ENCODE measurements around the gene DOCK10.

Gene DOCK10

GRCh38 chr2:225076125-225076524 lies 33.9 kb upstream of the DOCK10 start:
- Mint-ChIP-seq H3K36me3 (ENCODE audit: low read depth) (no peaks in the 10 kb centered on the region), H3K27me3 (ENCODE audit: low read depth, poor library complexity) (peaks cover 7% of the 10 kb centered on the region), H3K4me1 (no peaks in the 10 kb centered on the region), H3K9me3 (no peaks in the 10 kb centered on the region), H3K27ac (no peak overlapping the region), H3K4me3 (no peak overlapping the region)
- TF ChIP-seq CTCF (IDR thresholded peaks at IDR 0.05): no peak
- DNase-seq: no peak

- TF ChIP-seq CTCF (IDR thresholded peaks at IDR 0.05): no peak
- Mint-ChIP-seq H3K9me3 (no peaks in the 10 kb centered on the region), H3K27me3 (ENCODE audit: low read depth, poor library complexity) (peaks cover 7% of the 10 kb centered on the region), H3K4me1 (no peaks in the 10 kb centered on the region), H3K4me3 (no peak overlapping the region), H3K27ac (no peak overlapping the region), H3K36me3 (ENCODE audit: low read depth) (no peaks in the 10 kb centered on the region)
- no peak for DNase-seq
Observed at GRCh38 chr2:225074919-225075681, 32.8 kb upstream of the DOCK10 start.

GRCh38 chr2:225074366-225074765 lies 32.1 kb upstream of the DOCK10 start:
- H3K4me1 Mint-ChIP-seq: no peaks in the 10 kb centered on the region
- DNase-seq: no peak
- H3K36me3 Mint-ChIP-seq (ENCODE audit: low read depth): no peaks in the 10 kb centered on the region
- H3K9me3 Mint-ChIP-seq: no peaks in the 10 kb centered on the region
- no peak overlapping the region for H3K27ac Mint-ChIP-seq
- peaks cover 2% of the 10 kb centered on the region for H3K27me3 Mint-ChIP-seq (ENCODE audit: low read depth, poor library complexity)
- no peak for TF ChIP-seq CTCF (IDR thresholded peaks at IDR 0.05)
- no peak overlapping the region for H3K4me3 Mint-ChIP-seq

GRCh38 chr2:225073198-225073597 lies 30.9 kb upstream of the DOCK10 start:
- H3K4me1 Mint-ChIP-seq: no peaks in the 10 kb centered on the region
- H3K27me3 Mint-ChIP-seq (ENCODE audit: low read depth, poor library complexity): peaks cover 7% of the 10 kb centered on the region
- DNase-seq: no peak
- H3K36me3 Mint-ChIP-seq (ENCODE audit: low read depth): no peaks in the 10 kb centered on the region
- no peak for TF ChIP-seq CTCF (IDR thresholded peaks at IDR 0.05)
- peaks cover 8% of the 10 kb centered on the region for H3K9me3 Mint-ChIP-seq
- H3K4me3 Mint-ChIP-seq: no peak overlapping the region
- no peak overlapping the region for H3K27ac Mint-ChIP-seq

GRCh38 chr2:225072444-225072843 lies 30.2 kb upstream of the DOCK10 start:
- no peak for TF ChIP-seq CTCF (IDR thresholded peaks at IDR 0.05)
- Mint-ChIP-seq H3K4me3 (no peak overlapping the region), H3K4me1 (no peaks in the 10 kb centered on the region), H3K27me3 (ENCODE audit: low read depth, poor library complexity) (peaks cover 11% of the 10 kb centered on the region), H3K36me3 (ENCODE audit: low read depth) (no peaks in the 10 kb centered on the region), H3K9me3 (peaks cover 15% of the 10 kb centered on the region), H3K27ac (no peak overlapping the region)
- no peak for DNase-seq

GRCh38 chr2:225070811-225071210 lies 28.5 kb upstream of the DOCK10 start:
- Mint-ChIP-seq H3K27me3 (ENCODE audit: low read depth, poor library complexity) (peaks cover 11% of the 10 kb centered on the region), H3K36me3 (ENCODE audit: low read depth) (no peaks in the 10 kb centered on the region), H3K4me3 (no peak overlapping the region), H3K9me3 (peaks cover 25% of the 10 kb centered on the region), H3K27ac (no peak overlapping the region), H3K4me1 (no peaks in the 10 kb centered on the region)
- DNase-seq: no peak
- no peak for TF ChIP-seq CTCF (IDR thresholded peaks at IDR 0.05)

Measured in nephron progenitor cell (in vitro differentiated cells).